Activated CD4-positive, alpha-beta T cell treated with anti-CD3 and anti-CD28 coated beads, Interleukin-2, amount 10 ng/mL, durations not matched to agents 24 days and 14 days (primary cell): ENCODE results near the gene RBM44. TPM values are rescaled to one million over a fixed set of nuclear protein-coding genes. Genes with fewer than 3 reads are reported as not detected.
"Not testable (repeated sequence)": the region's sequence is repeated elsewhere in the genome, so short reads cannot be mapped to it uniquely, and the experiment has no call there.

Experiments used
- DNase-seq: peaks from one replicate; pipeline ENCODE4 v3.0.0; 2022
- H3K27ac Mint-ChIP-seq: one replicate; pipeline ENCODE4 v1.8.0; 2022; ENCODE audit warnings: mild to moderate bottlenecking, mixed read lengths
- H3K27me3 Mint-ChIP-seq: one replicate; pipeline ENCODE4 v1.8.0; 2022; ENCODE audit warnings: mixed read lengths
- H3K36me3 Mint-ChIP-seq: one replicate; pipeline ENCODE4 v1.8.0; 2022; ENCODE audit warnings: low read depth, mild to moderate bottlenecking, mixed read lengths
- H3K4me1 Mint-ChIP-seq: one replicate; pipeline ENCODE4 v1.8.0; 2021; ENCODE audit warnings: mixed read lengths
- H3K4me3 Mint-ChIP-seq: one replicate; pipeline ENCODE4 v1.8.0; 2022; ENCODE audit warnings: mild to moderate bottlenecking, moderate library complexity, mixed read lengths
- H3K9me3 Mint-ChIP-seq: one replicate; pipeline ENCODE4 v1.8.0; 2021; ENCODE audit warnings: mixed read lengths
- intact Hi-C: fragments of 100-400 bp; cut with micrococcal nuclease; formaldehyde crosslinking; loops from one replicate; pipeline ENCODE4 v1.15.1; 2023
- total RNA-seq: library from RNA; stranded (reverse); gene quantifications from 2 replicates; pipeline ENCODE4 v1.2.3, GENCODE V29; 2022

Gene RBM44
- total RNA-seq, 1 donor from 2014 or later, result 0.42 TPM

DNA sequence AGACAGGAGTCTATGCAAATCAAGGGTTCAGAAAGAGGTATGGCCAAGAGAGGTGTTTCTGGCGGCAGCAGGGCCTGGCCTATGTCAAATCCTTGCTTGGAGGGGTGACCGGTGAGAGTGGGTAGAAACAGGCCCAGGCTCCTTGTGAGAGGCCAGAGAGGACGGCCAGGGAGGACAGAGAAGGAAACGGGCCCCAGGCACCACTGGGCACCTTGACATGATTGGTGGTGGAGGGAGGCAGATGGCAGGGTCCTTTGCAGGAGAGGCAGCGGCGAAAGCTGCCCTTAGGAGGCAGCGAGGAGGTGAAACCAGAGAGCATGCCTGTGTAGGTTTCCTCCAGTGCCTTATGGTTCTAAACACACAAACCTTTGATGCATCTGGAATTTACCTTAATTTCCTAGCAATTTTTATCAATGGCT lies 67.1 kb downstream of the RBM44 start:
- intact Hi-C loops, result no loop called here
- peaks cover 20% of the 10 kb centered on the region for H3K4me1 Mint-ChIP-seq

DNA sequence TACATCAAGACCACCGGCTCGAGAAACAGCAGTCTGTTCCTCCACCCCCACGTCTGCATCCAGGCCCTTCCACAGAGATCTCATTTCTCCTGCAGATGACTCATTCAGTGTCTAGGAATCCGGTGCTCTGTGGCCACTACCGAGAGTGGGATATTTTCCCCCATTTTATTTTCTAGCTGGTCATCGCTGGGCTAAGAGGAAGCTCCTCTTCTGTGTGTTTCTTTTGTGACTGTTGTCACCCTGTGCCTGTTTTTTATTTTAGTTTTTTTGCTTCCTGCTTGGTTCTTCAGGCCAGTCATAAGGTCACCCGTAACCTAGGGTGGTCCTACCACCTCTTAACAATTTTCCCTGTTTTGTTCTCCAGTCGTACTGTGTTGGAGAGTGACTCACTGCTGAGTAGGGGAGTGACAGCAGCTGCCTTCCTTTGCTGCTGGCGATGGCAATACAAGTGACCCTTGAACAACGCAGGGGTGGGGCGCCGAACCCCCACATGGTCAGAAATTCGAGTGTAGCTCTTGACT lies 67.6 kb downstream of the RBM44 start:
- no peak overlapping the region for H3K4me3 Mint-ChIP-seq
- DNase-seq, result no peak
- no peak overlapping the region for H3K27ac Mint-ChIP-seq
- intact Hi-C loops, result no loop called here
- H3K36me3 Mint-ChIP-seq, result no peaks in the 10 kb centered on the region
- H3K9me3 Mint-ChIP-seq, result no peaks in the 10 kb centered on the region
- peaks cover 28% of the 10 kb centered on the region for H3K27me3 Mint-ChIP-seq
- peaks cover 24% of the 10 kb centered on the region for H3K4me1 Mint-ChIP-seq

More for the DNA sequence above, 67.1 kb downstream of the RBM44 start:
- Mint-ChIP-seq H3K4me3 (no peak overlapping the region), H3K27me3 (peaks cover 32% of the 10 kb centered on the region), H3K36me3 (no peaks in the 10 kb centered on the region), H3K9me3 (no peaks in the 10 kb centered on the region), H3K27ac (no peak overlapping the region)
- no peak for DNase-seq

- H3K27me3 Mint-ChIP-seq, result peaks cover 26% of the 10 kb centered on the region
- intact Hi-C loops, result no loop called here
- no peaks in the 10 kb centered on the region for H3K36me3 Mint-ChIP-seq
- no peak overlapping the region for H3K27ac Mint-ChIP-seq
- H3K4me1 Mint-ChIP-seq, result peaks cover 26% of the 10 kb centered on the region
- no peak for DNase-seq
- H3K4me3 Mint-ChIP-seq, result no peak overlapping the region
- no peaks in the 10 kb centered on the region for H3K9me3 Mint-ChIP-seq
These were observed 68.9 kb downstream of the RBM44 start for GRCh38 chr2:237867465-237867864.

DNA sequence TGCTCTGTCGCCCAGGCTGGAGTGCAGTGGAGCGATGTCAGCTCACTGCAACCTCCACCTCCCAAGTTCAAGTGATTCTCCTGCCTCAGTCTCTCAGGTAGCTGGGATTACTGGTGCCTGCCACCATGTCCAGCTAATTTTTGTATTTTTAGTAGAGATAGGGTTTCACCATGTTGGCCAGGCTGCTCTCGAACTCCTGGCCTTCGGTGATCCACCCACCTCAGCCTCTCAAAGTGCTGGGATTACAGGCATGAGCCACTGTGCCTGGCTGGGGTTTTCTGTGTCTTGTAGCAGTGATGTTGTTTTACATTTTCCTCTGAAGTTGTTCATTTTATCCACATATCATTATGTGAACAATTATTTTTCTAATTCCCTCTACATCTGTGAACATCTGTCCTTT lies 69.5 kb downstream of the RBM44 start:
- Mint-ChIP-seq H3K4me1 (peaks cover 29% of the 10 kb centered on the region), H3K27me3 (peaks cover 26% of the 10 kb centered on the region)
- H3K27ac Mint-ChIP-seq, intact Hi-C loops, H3K4me3 Mint-ChIP-seq, DNase-seq, H3K36me3 Mint-ChIP-seq, H3K9me3 Mint-ChIP-seq: not testable (repeated sequence)

GRCh38 chr2:237868631-237869342 lies 70.2 kb downstream of the RBM44 start:
- peaks cover 26% of the 10 kb centered on the region for H3K27me3 Mint-ChIP-seq
- DNase-seq, result no peak
- no peak overlapping the region for H3K27ac Mint-ChIP-seq
- H3K4me3 Mint-ChIP-seq, result no peak overlapping the region
- intact Hi-C loops, result no loop called here
- peaks cover 35% of the 10 kb centered on the region for H3K4me1 Mint-ChIP-seq
- no peaks in the 10 kb centered on the region for H3K36me3 Mint-ChIP-seq
- H3K9me3 Mint-ChIP-seq, result no peaks in the 10 kb centered on the region

DNA sequence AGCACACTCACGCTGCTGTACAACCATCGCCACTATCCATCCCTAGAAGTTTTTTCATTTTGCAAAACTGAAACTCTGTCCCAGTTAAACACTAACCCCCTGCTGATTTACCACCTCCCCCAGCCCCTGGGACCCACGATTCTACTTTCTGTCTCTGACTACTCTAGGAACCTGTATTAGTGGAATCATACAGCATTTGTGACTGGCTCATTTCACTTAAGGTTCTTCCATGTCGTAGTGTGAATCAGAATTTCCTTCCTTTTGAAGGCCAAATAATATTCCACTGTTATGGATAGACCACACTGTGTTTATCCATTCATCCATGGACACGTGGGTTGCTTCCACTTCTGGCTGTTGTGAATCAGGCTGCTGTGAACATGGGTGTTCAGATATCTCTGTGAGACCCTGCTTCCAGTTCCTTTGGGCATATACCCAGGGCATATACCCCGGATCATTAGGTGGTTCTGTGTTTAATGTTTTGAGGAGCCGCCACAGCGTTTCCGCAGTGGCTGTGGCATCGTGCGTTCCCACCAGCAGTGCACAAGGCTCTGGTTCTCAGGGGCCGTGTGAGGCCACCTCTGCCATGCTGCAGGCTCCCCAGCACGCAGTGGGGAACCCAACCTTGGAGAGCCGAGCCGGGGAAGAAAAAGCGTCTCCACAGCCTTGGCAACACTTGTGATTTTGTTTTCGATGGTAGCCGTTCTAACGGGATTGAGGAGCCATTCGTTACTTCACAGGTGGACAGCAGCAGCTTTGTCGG lies 70.9 kb downstream of the RBM44 start:
- H3K27me3 Mint-ChIP-seq, result peaks cover 26% of the 10 kb centered on the region
- intact Hi-C loops, result no loop called here
- H3K36me3 Mint-ChIP-seq, result no peaks in the 10 kb centered on the region
- no peak overlapping the region for H3K4me3 Mint-ChIP-seq
- no peaks in the 10 kb centered on the region for H3K9me3 Mint-ChIP-seq
- no peak for DNase-seq
- no peak overlapping the region for H3K27ac Mint-ChIP-seq
- peaks cover 36% of the 10 kb centered on the region for H3K4me1 Mint-ChIP-seq

DNA sequence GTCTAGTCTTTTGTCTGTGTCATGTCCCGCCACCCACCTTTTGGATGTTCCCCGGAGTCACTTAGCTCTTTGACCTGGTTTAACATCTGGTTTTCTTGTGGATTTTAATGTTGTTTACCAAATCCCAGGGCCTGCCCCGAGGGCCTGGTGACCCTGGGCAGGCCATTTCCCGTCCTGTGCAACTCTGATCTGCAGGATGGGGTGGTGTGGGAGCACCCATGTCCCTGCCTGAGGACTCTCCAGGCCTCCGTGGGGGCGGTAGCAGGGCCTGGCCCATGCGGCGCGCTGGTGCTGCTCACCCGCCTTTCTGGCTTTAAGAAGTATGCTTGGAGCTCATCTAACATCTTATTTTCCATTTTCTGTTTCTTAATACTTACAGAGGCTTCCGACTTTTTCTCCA lies 71.5 kb downstream of the RBM44 start:
- Mint-ChIP-seq H3K4me1 (peaks cover 32% of the 10 kb centered on the region), H3K4me3 (no peak overlapping the region), H3K9me3 (no peaks in the 10 kb centered on the region), H3K27ac (no peak overlapping the region), H3K27me3 (peaks cover 26% of the 10 kb centered on the region), H3K36me3 (no peaks in the 10 kb centered on the region)
- intact Hi-C loops, result no loop called here
- DNase-seq, result no peak

DNA sequence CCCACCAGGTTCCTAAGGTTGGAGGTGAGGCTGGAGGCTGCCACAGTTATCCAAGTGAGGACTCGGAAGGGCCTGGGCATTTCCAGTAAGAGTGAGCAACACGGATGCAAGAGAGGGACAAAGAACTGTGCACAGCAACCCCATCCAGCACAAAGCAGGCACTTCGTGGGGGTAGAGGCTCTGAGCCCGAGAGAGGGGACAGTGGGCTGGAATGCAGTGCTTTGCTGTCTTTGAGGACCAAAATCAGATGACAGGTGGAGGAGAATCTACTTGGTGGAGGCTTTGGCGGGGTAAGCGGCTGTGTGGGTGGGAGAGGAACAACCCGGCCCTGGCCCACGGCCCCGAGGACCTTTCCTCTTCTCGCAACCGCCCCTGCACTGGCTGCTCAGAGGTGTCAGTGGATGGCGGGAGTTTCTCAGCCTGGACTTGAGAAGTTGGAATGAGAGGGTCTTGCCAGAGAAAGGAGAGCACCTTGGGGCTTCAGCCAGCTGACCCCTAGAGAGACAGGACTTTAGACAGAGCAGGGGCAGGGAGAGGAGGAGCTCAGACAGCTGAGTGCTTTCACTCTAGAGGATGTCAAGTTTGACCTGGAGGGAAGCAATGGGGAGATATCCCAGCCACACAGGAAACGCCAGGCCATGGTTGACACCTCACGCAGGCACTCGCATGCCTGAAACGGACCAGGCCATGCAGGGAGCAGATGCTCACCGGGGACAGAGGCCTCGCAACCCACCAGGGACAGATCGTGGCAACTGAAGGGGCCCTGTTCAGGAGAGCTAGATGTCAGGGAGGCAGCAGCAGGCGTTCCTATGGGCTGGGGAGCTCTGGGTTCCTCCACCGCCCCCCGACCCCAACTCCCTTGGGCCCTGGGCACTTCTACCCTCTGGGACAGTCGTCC lies 72.4 kb downstream of the RBM44 start:
- H3K9me3 Mint-ChIP-seq, result no peaks in the 10 kb centered on the region
- no peaks in the 10 kb centered on the region for H3K36me3 Mint-ChIP-seq

GRCh38 chr2:237872178-237872887 lies 73.8 kb downstream of the RBM44 start:
- H3K36me3 Mint-ChIP-seq, result no peaks in the 10 kb centered on the region
- H3K27me3 Mint-ChIP-seq, result peaks cover 22% of the 10 kb centered on the region
- peaks cover 29% of the 10 kb centered on the region for H3K4me1 Mint-ChIP-seq
- intact Hi-C loops, result no loop called here
- no peak overlapping the region for H3K4me3 Mint-ChIP-seq
- no peak overlapping the region for H3K27ac Mint-ChIP-seq
- H3K9me3 Mint-ChIP-seq, result no peaks in the 10 kb centered on the region
- no peak for DNase-seq

More for the DNA sequence above, 72.4 kb downstream of the RBM44 start:
- H3K27ac Mint-ChIP-seq, result no peak overlapping the region
- peaks cover 26% of the 10 kb centered on the region for H3K27me3 Mint-ChIP-seq
- H3K4me3 Mint-ChIP-seq, result no peak overlapping the region
- intact Hi-C loops, result no loop called here
- DNase-seq, result no peak
- peaks cover 29% of the 10 kb centered on the region for H3K4me1 Mint-ChIP-seq

- intact Hi-C loops, result no loop called here
- no peaks in the 10 kb centered on the region for H3K9me3 Mint-ChIP-seq
- no peak overlapping the region for H3K4me3 Mint-ChIP-seq
- DNase-seq, result peak; percentile 67
- peaks cover 29% of the 10 kb centered on the region for H3K4me1 Mint-ChIP-seq
- no peak overlapping the region for H3K27ac Mint-ChIP-seq
- peaks cover 16% of the 10 kb centered on the region for H3K27me3 Mint-ChIP-seq
- H3K36me3 Mint-ChIP-seq, result no peaks in the 10 kb centered on the region
These were observed 74.8 kb downstream of the RBM44 start for GRCh38 chr2:237873421-237873831.

DNA sequence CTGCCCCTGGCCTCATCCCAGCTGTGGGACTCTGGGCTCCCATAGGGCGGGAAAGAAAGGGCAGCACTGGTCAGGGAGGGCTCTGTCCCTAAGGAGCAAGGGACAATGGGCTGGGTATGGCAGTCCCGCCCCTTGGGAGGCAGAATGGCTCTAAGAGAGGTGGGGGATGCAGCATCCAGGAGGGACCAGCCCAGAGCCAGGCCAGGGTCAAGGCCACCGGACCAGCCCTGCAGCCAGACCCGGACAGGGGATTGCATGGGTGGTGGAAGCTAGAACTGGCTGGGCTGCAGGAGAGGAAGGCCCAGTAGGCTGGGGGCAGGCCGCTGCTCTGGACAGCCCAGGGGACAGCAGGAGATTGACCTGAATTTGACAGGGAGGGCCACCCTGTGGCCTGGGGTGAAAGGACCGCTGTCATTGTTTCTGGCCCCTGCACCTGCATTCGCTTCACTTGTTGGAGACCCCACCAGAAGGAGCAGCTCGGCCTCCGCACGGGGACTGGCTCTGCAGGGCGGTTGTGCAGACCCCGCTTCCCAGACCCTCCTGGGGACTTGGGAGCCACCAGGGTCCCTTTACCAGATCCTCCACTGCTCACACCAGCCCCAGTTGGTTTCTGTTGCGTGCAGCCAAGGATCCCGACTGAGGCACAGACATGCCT lies 75.4 kb downstream of the RBM44 start:
- Mint-ChIP-seq H3K27me3 (peaks cover 10% of the 10 kb centered on the region), H3K4me3 (no peak overlapping the region), H3K9me3 (no peaks in the 10 kb centered on the region), H3K4me1 (peaks cover 24% of the 10 kb centered on the region), H3K27ac (no peak overlapping the region), H3K36me3 (no peaks in the 10 kb centered on the region)
- intact Hi-C loops, result no loop called here
- DNase-seq, result no peak

DNA sequence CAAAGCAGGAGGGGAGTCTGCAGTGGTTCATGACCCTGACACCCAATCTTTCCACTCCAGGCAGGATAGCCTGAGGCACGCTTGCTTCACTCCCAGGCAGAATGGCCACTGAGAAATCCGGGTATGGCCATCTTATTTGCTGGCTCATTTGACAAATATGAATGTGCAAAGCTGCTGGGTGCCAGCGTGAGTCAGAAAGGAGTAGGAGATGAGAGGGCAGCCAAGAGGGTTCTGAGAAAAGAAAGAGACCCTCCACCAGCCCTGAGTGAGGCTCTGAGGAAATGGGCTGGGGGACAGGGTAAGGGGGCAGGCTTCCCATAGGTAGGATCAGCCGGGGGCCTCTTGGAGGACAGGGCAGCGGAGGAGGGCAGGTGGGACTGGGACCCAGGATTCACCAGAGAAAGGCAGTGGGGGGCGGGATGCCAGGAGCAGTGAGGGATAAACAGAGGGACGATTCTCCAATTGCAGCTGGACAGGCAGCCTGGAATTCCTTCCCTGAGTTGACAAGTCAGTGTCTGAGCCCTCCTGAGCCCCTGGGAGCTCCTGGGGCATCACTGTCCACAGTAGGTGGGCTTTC lies 76.1 kb downstream of the RBM44 start:
- Mint-ChIP-seq H3K27me3 (peaks cover 4% of the 10 kb centered on the region), H3K9me3 (no peaks in the 10 kb centered on the region), H3K27ac (no peak overlapping the region), H3K36me3 (no peaks in the 10 kb centered on the region), H3K4me1 (peaks cover 19% of the 10 kb centered on the region), H3K4me3 (no peak overlapping the region)
- no peak for DNase-seq
- intact Hi-C loops, result no loop called here
